LHCN-M2 (cell line): Measurements from ENCODE around the gene DAZL. TPM values are rescaled to one million over a fixed set of nuclear protein-coding genes. Genes with fewer than 3 reads are reported as not detected.

Experiments
- DNase-seq: peaks from one replicate; pipeline ENCODE4 v3.0.0-alpha.2; 2012; ENCODE audit warnings: low read depth
- total RNA-seq: library from RNA; depleted of rRNA; stranded (reverse); fragments of >200 nt; gene quantifications from 2 replicates; pipeline ENCODE4 v1.2.3, GENCODE V29; 2014; rRNA removed

Gene DAZL
- total RNA-seq, 1 experiment from 2014 or later, result not detected

GRCh38 chr3:16546186-16547010 is 58.8 kb downstream of the DAZL start:
- no peak for DNase-seq

DNA sequence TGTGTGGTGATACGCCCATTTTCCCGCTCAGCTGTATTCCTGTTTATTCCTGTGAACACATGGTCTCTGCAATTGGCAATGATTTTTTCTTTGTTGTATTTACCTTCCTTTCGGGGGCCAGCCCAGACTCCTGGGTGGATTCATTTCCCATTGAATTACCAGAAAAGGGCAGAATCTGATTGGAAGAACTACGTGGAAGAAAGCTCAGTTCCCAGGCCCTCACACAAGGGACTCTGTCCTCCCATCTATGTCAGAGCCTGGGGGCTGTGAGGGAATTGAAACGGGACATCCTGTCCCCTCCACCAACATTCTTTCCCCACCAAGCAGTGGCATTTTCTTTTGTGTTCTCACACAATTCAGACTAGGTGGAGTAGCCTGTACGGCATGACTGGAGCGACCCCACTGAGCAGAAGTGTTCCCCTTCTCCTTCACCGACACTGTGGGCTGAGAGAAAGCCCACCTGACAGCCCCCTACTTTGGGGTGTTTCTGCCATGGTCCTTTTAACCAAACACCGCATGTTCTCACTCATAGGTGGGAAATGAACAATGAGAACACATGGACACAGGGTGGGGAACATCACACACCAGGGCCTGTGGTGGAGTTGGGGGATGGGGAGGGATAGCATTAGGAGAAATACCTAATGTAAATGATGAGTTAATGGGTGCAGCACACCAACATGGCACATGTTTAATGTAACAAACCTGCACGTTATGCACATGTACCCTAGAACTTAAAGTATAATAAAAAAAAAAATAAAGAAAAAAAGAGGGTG is 59.6 kb downstream of the DAZL start:
- no peak for DNase-seq

GRCh38 chr3:16543242-16543864 is 61.9 kb downstream of the DAZL start:
- no peak for DNase-seq

GRCh38 chr3:16538507-16538906 is 66.7 kb downstream of the DAZL start:
- DNase-seq, result no peak

DNA sequence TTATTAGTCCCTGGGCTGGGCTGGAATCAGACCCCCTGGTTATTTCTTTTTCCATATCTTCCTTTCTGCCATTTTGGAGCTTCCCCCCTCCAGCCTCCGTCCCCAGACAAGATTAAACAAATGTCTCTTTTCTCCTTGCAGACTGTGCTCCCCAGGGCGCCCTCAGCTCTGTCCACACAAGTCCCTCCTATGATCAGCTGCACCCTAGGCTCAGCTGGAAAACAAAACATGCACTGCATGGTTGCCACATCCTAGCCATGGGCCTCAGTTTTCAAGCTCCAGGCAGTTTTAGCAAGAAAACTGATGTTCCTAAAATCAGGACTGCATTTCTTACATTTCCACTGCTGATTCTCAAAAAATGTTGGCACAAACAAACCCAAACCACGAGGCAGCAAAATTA is 68.2 kb downstream of the DAZL start:
- no peak for DNase-seq

Other genes with a start within 250 kb of the DAZL start
- gene RFTN1, start 91.7 kb downstream of the DAZL start, total RNA-seq, result 51.6 and 58.2 TPM in 2 replicates